DMS 273 treated with DMSO at 0.1 percent for 48 hours (cell line): ENCODE data around the gene NEUROG2.
"Not testable (repeated sequence)": the region's sequence is repeated elsewhere in the genome, so short reads cannot be mapped to it uniquely, and the experiment has no call there.

ENCODE experiments used
- DNase-seq: peaks from one replicate; lab custom pipeline; 2025; lab: John Stamatoyannopoulos, UW

Gene NEUROG2

GRCh38 chr4:112516066-112516470 is at the start of gene NEUROG2:
Gene NEUROG2, minus strand, starts transcription at chr4:112516180. Its CDS starts 705 bp downstream, at chr4:112515475.
- DNase-seq, result no peak

- no peak for DNase-seq
Measured at GRCh38 chr4:112564706-112565270, 48.8 kb upstream of the NEUROG2 start.

- DNase-seq, result no peak
Measured at GRCh38 chr4:112563431-112564200, 47.6 kb upstream of the NEUROG2 start.

GRCh38 chr4:112562254-112562879 is 46.4 kb upstream of the NEUROG2 start:
- no peak for DNase-seq

GRCh38 chr4:112560084-112560483 is 44.1 kb upstream of the NEUROG2 start:
- DNase-seq, result no peak

- DNase-seq, result no peak
Measured at GRCh38 chr4:112559053-112559452, 43.1 kb upstream of the NEUROG2 start.

- DNase-seq, result no peak
Measured at GRCh38 chr4:112557676-112558411, 41.9 kb upstream of the NEUROG2 start.

GRCh38 chr4:112554271-112554670 is 38.3 kb upstream of the NEUROG2 start:
- DNase-seq, result not testable (repeated sequence)

- no peak for DNase-seq
Measured at GRCh38 chr4:112552668-112553067, 36.7 kb upstream of the NEUROG2 start.

GRCh38 chr4:112550728-112551127 is 34.7 kb upstream of the NEUROG2 start:
- DNase-seq, result no peak

- no peak for DNase-seq
Measured at GRCh38 chr4:112546476-112546875, 30.5 kb upstream of the NEUROG2 start.

- no peak for DNase-seq
Measured at GRCh38 chr4:112545346-112545745, 29.4 kb upstream of the NEUROG2 start.

- no peak for DNase-seq
Measured at GRCh38 chr4:112540695-112541094, 24.7 kb upstream of the NEUROG2 start.

GRCh38 chr4:112536123-112536522 is 20.1 kb upstream of the NEUROG2 start:
- DNase-seq, result no peak

GRCh38 chr4:112532267-112532666 is 16.3 kb upstream of the NEUROG2 start:
- no peak for DNase-seq

- DNase-seq, result no peak
Measured at GRCh38 chr4:112531146-112531545, 15.2 kb upstream of the NEUROG2 start.

- no peak for DNase-seq
Measured at GRCh38 chr4:112526061-112526460, 10.1 kb upstream of the NEUROG2 start.

GRCh38 chr4:112523764-112524505 is 8.0 kb upstream of the NEUROG2 start:
- no peak for DNase-seq

GRCh38 chr4:112523008-112523721 is 7.2 kb upstream of the NEUROG2 start:
- no peak for DNase-seq

GRCh38 chr4:112522431-112522830 is 6.5 kb upstream of the NEUROG2 start:
- not testable (repeated sequence) for DNase-seq
